Central memory CD8-positive, alpha-beta T cell (primary cell): ENCODE data around the gene LYRM4.

ENCODE experiments used
- ATAC-seq: fragments of 150-1000 bp; cut with Tn5 transposase; replicated peaks from 2 replicates; pipeline ENCODE4 v1.10.0; 2022; ENCODE audit warnings: mild to moderate bottlenecking, moderate FRiP score, moderate number of reproducible peaks; ENCODE audit not compliant: poor library complexity, severe bottlenecking; ENCODE audit errors: extremely low read depth
- DNase-seq, 2 donors: peaks; one replicate each; pipeline ENCODE4 v3.0.0; 2021; ENCODE audit warnings: low spot score in 2 of 2
- H3K27ac Mint-ChIP-seq: one replicate; pipeline ENCODE4 v1.8.0; 2022; ENCODE audit warnings: low read depth, mild to moderate bottlenecking, moderate library complexity, mixed read lengths
- H3K27me3 Mint-ChIP-seq: one replicate; pipeline ENCODE4 v1.8.0; 2022; ENCODE audit warnings: mixed read lengths
- H3K36me3 Mint-ChIP-seq: one replicate; pipeline ENCODE4 v1.8.0; 2022; ENCODE audit warnings: mild to moderate bottlenecking, moderate library complexity, mixed read lengths; ENCODE audit not compliant: insufficient read depth
- H3K4me1 Mint-ChIP-seq: one replicate; pipeline ENCODE4 v1.8.0; 2022; ENCODE audit warnings: mixed read lengths
- H3K4me3 Mint-ChIP-seq: one replicate; pipeline ENCODE4 v1.8.0; 2022; ENCODE audit warnings: mild to moderate bottlenecking, moderate library complexity, mixed read lengths
- H3K9me3 Mint-ChIP-seq: one replicate; pipeline ENCODE4 v1.8.0; 2022; ENCODE audit warnings: mixed read lengths

Gene LYRM4

DNA sequence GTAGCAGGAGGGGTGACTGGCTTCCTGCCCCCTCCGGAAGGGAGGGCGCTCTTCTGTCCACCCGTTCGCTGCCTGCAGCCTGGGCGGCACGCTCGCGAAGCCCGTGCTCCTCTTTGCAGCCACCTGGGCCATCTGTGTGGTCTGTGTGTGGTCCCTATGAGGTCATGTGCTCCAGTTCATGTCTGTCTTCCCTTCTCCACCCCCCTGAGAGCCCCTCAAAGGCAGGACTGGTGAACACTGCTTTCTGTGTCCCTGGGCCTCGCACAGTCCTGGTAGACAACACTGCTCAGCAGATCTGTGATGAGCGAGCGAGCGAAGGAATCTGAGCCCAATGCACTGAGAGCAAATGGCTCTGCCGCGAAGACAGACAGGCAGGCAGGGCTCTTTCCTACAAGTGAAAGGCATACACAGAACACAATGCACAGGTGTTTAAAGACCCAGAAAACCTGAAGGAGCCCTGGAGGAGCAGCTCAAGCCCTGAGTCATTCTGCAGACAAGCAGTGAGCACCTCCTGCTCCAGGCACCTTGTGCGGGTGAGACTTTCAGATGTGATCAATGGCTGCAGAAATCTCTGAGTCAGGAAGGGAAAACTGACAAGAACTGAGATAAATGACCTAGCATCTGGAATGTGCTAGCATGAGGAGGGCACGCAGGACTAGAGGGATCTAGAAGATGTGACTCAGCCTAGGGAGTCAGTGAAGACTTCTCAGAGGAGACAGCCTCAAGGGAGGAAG lies 148.5 kb downstream of the LYRM4 start:
- DNase-seq: no peak
- no peaks in the 10 kb centered on the region for H3K9me3 Mint-ChIP-seq
- no peaks in the 10 kb centered on the region for H3K27me3 Mint-ChIP-seq
- no peak overlapping the region for H3K27ac Mint-ChIP-seq
- no peak for ATAC-seq
- no peaks in the 10 kb centered on the region for H3K4me1 Mint-ChIP-seq
- H3K4me3 Mint-ChIP-seq: no peak overlapping the region
- H3K36me3 Mint-ChIP-seq: peaks cover 2% of the 10 kb centered on the region

DNA sequence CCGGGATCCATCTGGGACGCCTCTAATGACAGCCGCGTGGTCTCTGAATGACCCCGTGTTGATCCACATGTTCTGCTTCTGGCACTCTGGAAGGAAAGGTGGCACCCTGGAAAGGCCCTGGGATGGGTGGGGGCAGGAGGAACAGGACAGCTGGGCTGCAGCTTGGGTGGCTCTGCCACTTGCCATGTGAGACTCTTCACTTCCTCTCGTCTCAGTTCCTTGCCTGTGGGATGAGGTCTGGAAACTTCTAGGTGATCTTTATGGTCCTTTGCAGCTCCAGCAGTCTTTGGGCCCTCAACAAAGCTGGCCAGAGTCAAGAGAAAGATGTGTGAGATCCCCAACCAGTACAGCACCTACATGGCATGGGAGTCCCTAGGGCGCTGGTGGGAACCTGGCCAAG lies 149.1 kb downstream of the LYRM4 start:
- H3K36me3 Mint-ChIP-seq: no peaks in the 10 kb centered on the region
- H3K4me3 Mint-ChIP-seq: no peak overlapping the region
- H3K4me1 Mint-ChIP-seq: no peaks in the 10 kb centered on the region
- H3K27me3 Mint-ChIP-seq: no peaks in the 10 kb centered on the region
- H3K9me3 Mint-ChIP-seq: no peaks in the 10 kb centered on the region
- no peak overlapping the region for H3K27ac Mint-ChIP-seq
- ATAC-seq: no peak
- DNase-seq: no peak

DNA sequence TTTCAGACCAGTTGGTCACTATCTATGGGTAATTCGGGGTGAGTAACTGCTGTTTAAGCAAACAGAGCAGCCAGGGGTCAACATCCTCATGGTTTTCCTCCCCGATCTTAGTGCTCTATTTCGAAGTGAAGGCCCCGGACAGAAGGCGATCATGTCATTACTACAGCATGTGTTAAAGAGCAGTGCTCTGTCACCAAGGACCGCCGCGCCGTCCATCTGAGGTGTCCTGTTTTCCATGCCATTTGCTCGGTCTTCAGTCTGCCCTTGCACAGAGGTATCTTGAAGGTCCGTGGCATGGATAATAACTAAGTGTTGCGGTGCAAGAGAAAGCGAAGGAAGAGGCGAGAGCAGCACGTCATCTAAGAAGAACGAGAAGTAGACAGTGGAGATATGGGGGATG lies 150.5 kb downstream of the LYRM4 start:
- DNase-seq (no peak), ATAC-seq (no peak)
- Mint-ChIP-seq H3K4me1 (no peaks in the 10 kb centered on the region), H3K27ac (no peak overlapping the region), H3K36me3 (no peaks in the 10 kb centered on the region), H3K27me3 (no peaks in the 10 kb centered on the region), H3K9me3 (no peaks in the 10 kb centered on the region), H3K4me3 (no peak overlapping the region)

DNA sequence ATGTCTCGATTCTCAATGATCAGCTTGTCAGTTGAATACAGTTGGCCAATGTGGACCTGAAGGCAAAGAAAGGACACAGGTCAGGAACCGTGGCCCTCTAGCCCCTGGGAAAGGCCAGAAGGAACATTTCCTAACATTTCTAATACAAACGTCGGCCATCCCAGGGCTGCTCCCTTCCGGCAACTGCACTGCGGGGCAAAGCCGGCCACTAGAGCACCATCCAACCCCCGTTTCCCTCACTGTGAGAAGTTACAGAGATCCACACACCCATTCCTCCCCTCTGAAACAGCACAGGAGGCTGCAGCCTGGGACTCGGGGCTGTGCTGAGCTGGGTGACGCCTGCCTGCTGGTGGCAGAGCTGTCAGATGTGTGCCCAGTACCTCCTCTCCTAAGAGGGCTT lies 151.3 kb downstream of the LYRM4 start:
- Mint-ChIP-seq H3K9me3 (no peaks in the 10 kb centered on the region), H3K27ac (no peak overlapping the region), H3K36me3 (no peaks in the 10 kb centered on the region), H3K27me3 (no peaks in the 10 kb centered on the region), H3K4me1 (no peaks in the 10 kb centered on the region), H3K4me3 (no peak overlapping the region)
- ATAC-seq: no peak
- no peak for DNase-seq

DNA sequence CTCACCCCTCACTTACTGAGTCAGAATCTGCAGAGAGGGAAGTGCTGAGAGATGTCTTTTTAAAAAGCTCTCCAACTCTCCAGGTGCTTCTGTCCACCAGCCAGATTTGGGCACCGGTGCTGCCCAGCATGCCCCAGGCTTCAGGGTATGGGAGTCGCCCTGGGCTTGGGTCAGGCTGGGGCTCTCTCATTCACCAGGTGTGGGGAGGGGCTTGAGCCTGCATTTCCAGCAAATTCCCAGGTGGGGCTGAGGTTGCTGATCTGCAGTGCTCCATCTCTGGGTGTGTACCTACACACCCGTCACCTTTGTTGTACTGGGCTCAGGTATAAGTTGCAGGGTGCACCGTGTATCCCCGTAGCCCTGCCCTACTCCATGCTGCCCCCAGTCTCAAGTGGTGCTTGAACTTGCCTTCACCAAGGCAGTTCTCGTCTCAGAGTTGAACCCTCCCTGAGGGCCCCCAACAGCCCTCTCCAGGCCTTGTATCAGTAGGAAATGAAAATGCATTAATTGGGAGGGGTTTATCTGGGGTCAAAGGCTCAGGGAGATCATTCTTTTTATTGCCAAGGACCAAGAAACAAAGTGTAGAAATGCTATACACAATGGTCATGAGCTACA lies 152.1 kb downstream of the LYRM4 start:
- Mint-ChIP-seq H3K27me3 (no peaks in the 10 kb centered on the region), H3K27ac (no peak overlapping the region), H3K36me3 (no peaks in the 10 kb centered on the region), H3K4me1 (no peaks in the 10 kb centered on the region), H3K9me3 (no peaks in the 10 kb centered on the region), H3K4me3 (no peak overlapping the region)
- DNase-seq: no peak
- no peak for ATAC-seq

DNA sequence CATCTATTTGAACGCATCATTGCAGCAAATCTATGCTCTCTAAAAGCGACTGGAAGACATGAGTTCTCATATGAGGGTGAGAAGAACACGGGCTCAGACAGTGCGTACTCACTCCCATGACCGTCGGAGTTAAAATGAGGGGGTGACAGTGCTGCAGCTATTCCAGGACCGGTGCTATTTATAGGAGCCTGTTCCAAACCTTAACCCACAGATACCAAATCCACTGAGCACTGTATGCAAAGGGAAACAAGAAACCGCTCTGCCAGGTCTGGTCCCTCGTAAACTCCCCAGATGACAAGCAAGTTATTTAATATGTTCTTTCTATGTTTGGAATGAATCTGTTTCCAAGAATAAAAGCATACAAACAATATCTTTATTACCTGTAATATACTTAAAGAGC lies 152.7 kb downstream of the LYRM4 start:
- H3K4me1 Mint-ChIP-seq: no peaks in the 10 kb centered on the region
- H3K36me3 Mint-ChIP-seq: no peaks in the 10 kb centered on the region

DNA sequence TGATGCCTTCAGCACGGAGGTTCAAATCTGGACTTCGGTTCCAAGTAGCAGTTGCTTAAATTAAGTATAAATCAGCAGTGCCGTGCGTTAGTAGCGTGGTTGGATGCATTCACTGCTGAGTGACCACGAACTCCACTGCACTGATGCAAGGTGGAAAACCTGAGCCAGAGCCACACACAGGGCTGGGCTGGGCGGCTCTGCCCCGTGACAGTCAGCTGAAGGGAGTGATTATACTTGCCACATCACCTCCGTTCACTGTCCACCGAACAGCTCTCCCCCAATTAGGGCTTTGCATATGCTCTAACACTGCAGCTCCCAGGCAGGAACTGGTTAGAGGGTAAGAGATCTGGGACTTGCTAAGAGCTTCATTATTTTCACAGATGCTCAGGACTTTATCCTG lies 153.4 kb downstream of the LYRM4 start:
- Mint-ChIP-seq H3K27ac (no peak overlapping the region), H3K27me3 (no peaks in the 10 kb centered on the region), H3K36me3 (no peaks in the 10 kb centered on the region), H3K4me3 (no peak overlapping the region), H3K9me3 (no peaks in the 10 kb centered on the region), H3K4me1 (no peaks in the 10 kb centered on the region)
- DNase-seq (no peak), ATAC-seq (no peak)

More for the DNA sequence above, 152.7 kb downstream of the LYRM4 start:
- no peak overlapping the region for H3K27ac Mint-ChIP-seq
- H3K9me3 Mint-ChIP-seq: no peaks in the 10 kb centered on the region
- ATAC-seq (no peak), DNase-seq (no peak)
- no peak overlapping the region for H3K4me3 Mint-ChIP-seq
- H3K27me3 Mint-ChIP-seq: no peaks in the 10 kb centered on the region

DNA sequence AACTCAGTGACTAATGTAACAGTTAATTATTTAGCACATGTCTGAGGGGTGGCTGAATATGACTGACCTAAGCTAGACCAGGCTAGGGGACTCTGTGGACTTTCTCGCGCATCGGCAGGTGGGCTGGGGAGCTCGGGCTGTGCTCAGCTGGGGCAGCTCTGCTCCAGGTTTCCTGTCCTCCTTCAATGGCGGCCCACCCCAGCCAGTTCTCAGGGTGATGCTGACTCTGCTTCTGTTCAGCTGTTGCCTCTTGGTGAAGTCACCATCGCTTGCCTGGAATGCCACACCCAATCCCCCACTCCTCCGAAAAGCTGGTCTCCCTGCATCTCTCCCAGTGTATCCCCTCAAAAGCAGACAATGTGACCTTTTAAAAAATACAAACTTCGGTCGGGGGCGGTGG lies 155.6 kb downstream of the LYRM4 start:
- DNase-seq (no peak), ATAC-seq (no peak)
- H3K27ac Mint-ChIP-seq: no peak overlapping the region
- no peaks in the 10 kb centered on the region for H3K36me3 Mint-ChIP-seq
- H3K9me3 Mint-ChIP-seq: no peaks in the 10 kb centered on the region
- no peaks in the 10 kb centered on the region for H3K27me3 Mint-ChIP-seq
- H3K4me3 Mint-ChIP-seq: no peak overlapping the region
- H3K4me1 Mint-ChIP-seq: no peaks in the 10 kb centered on the region

DNA sequence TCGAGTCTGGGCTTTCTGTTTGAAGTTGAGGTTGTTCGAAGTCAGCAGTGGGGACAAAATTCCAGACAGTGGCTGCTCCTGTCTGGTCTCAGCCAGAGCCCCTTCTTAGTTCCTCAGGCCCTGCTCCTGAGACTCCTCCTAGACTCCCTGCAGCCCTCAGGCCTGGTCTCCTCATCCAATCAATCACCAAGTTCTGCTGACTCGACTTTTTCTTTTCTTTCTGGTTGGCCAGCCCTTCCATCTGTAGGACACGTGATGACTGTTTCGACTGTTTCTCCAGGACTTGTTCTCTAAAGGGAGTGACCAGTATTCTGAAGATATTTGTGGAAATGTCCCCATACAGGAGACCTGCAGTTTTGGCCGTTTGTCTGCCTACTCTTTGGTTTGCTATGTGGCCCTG lies 156.1 kb downstream of the LYRM4 start:
- Mint-ChIP-seq H3K4me1 (no peaks in the 10 kb centered on the region), H3K36me3 (no peaks in the 10 kb centered on the region), H3K9me3 (no peaks in the 10 kb centered on the region), H3K27ac (no peak overlapping the region), H3K27me3 (no peaks in the 10 kb centered on the region), H3K4me3 (no peak overlapping the region)
- no peak for DNase-seq
- no peak for ATAC-seq

DNA sequence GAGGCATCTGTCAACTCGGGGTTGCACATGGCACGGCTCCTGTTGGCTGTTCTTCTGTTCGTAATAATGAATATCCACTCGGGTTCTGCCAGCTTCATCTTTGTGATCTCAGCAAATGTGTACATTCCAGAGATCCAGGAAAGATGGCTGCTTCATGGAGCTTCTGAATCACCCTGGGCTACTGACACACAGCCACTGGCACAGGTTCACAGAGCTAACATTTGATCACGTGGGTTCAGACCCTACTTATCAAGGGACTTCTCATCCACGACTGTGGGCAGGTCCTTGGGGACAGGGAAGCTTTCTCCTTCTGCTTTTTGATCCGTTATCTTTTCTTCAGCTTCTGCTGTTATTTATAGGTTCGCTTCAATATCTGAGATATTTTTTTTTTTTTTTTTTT lies 157.5 kb downstream of the LYRM4 start:
- Mint-ChIP-seq H3K4me3 (no peak overlapping the region), H3K27ac (no peak overlapping the region), H3K27me3 (no peaks in the 10 kb centered on the region), H3K9me3 (no peaks in the 10 kb centered on the region), H3K4me1 (no peaks in the 10 kb centered on the region), H3K36me3 (no peaks in the 10 kb centered on the region)
- ATAC-seq (no peak), DNase-seq (no peak)

DNA sequence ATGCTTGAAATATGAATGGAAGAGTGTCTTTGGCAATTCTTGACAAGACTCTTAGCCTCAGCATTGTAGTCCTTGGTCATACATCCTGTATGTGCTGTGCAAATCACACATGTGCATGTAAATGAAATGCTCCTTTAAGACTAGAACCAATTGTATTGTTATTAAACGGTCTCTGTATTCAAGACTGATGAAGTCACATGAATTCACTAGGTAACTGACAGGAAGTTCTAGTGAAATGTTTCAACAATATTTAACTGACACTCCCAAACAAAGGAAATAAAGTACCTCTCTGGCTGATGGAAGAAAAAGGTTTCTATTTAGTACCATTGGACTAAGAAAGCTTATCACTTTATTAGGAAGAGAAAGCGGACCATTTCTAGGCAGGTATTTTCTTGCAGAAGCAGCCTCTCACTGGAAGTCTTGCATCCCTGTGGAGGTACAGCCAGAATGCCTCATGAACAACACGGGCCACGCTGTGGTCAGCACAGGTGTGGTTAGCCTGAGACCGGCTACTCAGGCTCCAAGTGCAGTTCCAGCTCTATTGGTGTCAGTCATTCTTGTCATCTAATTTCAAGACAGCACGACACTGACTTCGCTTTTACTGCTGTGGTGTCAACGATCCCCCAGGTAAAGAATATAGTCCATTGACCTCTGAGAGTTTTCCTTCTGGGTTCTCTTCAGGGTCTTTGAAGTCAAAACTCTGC lies 158.3 kb downstream of the LYRM4 start:
- no peak overlapping the region for H3K27ac Mint-ChIP-seq
- no peaks in the 10 kb centered on the region for H3K27me3 Mint-ChIP-seq
- no peaks in the 10 kb centered on the region for H3K36me3 Mint-ChIP-seq
- ATAC-seq: no peak
- H3K4me3 Mint-ChIP-seq: no peak overlapping the region
- DNase-seq: no peak
- no peaks in the 10 kb centered on the region for H3K9me3 Mint-ChIP-seq
- H3K4me1 Mint-ChIP-seq: no peaks in the 10 kb centered on the region

DNA sequence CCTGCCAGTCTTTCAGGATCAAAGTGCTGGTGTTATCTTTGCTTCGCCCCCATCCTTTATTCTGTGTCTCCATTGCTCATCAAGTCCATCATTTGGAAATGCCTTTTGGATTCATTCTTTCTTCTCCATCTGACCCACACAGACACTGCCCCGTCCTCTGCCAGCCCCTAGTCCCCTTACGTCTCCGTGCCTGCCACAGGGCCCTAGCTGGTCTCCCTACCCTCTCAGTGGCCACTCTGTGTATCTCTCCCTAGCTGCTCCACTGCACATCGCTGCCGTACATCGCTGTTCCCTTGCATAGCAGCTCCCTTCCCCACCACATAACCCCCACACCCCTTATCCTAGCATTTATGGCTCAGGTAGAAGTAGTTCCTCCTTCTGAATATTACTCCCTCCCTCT lies 159.9 kb downstream of the LYRM4 start:
- H3K4me1 Mint-ChIP-seq: no peaks in the 10 kb centered on the region
- H3K27ac Mint-ChIP-seq: no peak overlapping the region
- H3K9me3 Mint-ChIP-seq: no peaks in the 10 kb centered on the region
- DNase-seq: no peak
- H3K4me3 Mint-ChIP-seq: no peak overlapping the region
- H3K36me3 Mint-ChIP-seq: no peaks in the 10 kb centered on the region
- no peaks in the 10 kb centered on the region for H3K27me3 Mint-ChIP-seq
- ATAC-seq: no peak

DNA sequence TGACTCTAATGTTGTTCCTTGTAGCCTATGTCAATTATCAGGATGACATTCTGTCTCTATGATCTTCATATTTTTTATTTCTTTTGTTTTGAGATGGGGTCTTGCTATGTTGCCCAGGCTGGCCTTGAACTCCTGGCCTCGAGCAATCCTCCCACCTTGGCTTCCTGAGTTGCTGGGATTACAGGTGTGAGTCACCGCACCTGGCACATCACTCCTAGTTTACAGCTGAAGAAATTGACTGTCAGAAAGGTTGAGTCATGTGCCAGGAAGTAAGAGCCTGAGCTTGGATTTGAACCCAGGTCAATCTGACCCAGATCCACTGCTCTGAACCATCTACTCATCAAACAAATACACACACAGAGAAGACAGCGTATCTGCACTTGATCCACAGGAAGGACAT lies 161.2 kb downstream of the LYRM4 start:
- H3K4me3 Mint-ChIP-seq: no peak overlapping the region
- ATAC-seq: no peak
- no peaks in the 10 kb centered on the region for H3K27me3 Mint-ChIP-seq
- no peaks in the 10 kb centered on the region for H3K4me1 Mint-ChIP-seq
- H3K9me3 Mint-ChIP-seq: no peaks in the 10 kb centered on the region
- no peak overlapping the region for H3K27ac Mint-ChIP-seq
- H3K36me3 Mint-ChIP-seq: no peaks in the 10 kb centered on the region
- DNase-seq: no peak
